Heart left ventricle (tissue), 13 donors: ENCODE measurements around the gene MYO16.

ENCODE experiments used
- CTCF ChIP-seq, 12 donors: fragments of 200-600 bp; sonication (generic) in 4 of 12; IDR thresholded peaks; one replicate each; pipeline versions ENCODE4 v1.5.0 to v1.8.0; 2018 to 2022; ENCODE audit warnings: antibody characterized with exemption in 12 of 12, mild to moderate bottlenecking in 5 of 12
- POLR2A ChIP-seq, 2 donors: fragments of 450-650 bp; IDR thresholded peaks; one replicate each; pipeline ENCODE4 v1.6.1; 2017; ENCODE audit warnings: antibody characterized with exemption in 2 of 2, mild to moderate bottlenecking in 2 of 2, moderate library complexity in 2 of 2
- donor health status: ischemic (EF 13 %, LVEDD 7.1; RV severe dilation, severe dysfunction).
- donor health status: DM: no; HTN: yes; CAD: no.
- donor health status: DM: no; HTN: no; CAD: no.
- donor health status: ischemic (EF 25% LVEDD 6.9; RV normal size, moderate dysfunction).
- donor health status: ischemic (EF 25% LVEDD 5.7; RV mildly dilated, moderate dysfunction).
- donor health status: ischemic (EF 35%, LVEDD 5.7; RV mildly dilated, moderate dysfunction).
- donor health status: nonischemic (EF 11% LVEDD 7.7; RV severe dilation, severe dysfunction).
- donor health status: DM: yes; HTN: yes; CAD: no.
- donor health status: PGD.
- donor health status: ischemic (EF 29% LVEDD 5.4; RV normal size, mild dysfunction).
- donor health status: nonischemic (EF 23%, LVEDD 6.1; RV moderate dilation, normal function).

GRCh38 chr13:108833531-108833930 lies 204.1 kb downstream of the MYO16 start:
- TF ChIP-seq POLR2A (IDR thresholded peaks at IDR 0.05) (no peak), CTCF (IDR thresholded peaks at IDR 0.05) (no peak)
